ENCODE results near the gene CD40LG.
A peak's percentile ranks its signal among the peaks of the same experiment; 100 is the strongest.

DNA sequence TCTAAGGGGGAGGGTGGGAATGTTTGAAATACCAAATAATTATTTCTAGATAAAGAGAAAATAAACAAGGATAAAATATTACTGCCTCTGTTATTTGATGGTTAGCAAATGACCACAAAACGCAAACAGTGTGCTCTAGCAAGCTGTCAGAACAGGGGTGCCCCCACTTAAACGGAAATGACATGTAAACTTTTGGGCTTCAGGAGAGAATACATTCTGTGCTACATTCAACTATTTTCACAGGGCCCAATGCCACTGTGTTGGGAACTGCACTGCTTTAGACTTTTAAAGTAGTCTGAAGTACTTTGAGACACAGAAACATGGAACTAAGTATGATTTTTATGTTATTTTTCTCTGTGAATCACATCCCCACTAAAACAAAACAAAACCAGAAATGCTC lies 14.1 kb downstream of the CD40LG start:
- TF ChIP-seq, protein P1, sequence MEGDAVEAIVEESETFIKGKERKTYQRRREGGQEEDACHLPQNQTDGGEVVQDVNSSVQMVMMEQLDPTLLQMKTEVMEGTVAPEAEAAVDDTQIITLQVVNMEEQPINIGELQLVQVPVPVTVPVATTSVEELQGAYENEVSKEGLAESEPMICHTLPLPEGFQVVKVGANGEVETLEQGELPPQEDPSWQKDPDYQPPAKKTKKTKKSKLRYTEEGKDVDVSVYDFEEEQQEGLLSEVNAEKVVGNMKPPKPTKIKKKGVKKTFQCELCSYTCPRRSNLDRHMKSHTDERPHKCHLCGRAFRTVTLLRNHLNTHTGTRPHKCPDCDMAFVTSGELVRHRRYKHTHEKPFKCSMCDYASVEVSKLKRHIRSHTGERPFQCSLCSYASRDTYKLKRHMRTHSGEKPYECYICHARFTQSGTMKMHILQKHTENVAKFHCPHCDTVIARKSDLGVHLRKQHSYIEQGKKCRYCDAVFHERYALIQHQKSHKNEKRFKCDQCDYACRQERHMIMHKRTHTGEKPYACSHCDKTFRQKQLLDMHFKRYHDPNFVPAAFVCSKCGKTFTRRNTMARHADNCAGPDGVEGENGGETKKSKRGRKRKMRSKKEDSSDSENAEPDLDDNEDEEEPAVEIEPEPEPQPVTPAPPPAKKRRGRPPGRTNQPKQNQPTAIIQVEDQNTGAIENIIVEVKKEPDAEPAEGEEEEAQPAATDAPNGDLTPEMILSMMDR (IDR thresholded peaks at IDR 0.05) = no peak
- TF ChIP-seq POLR2A (IDR thresholded peaks at IDR 0.05) = peak in 1 of 4 donors; percentile 21

All from esophagus squamous epithelium (tissue), 4 donors.